ENCODE results near the gene ACTN4.
"Not testable (repeated sequence)": the region's sequence is repeated elsewhere in the genome, so short reads cannot be mapped to it uniquely, and the experiment has no call there.

ACTN4 gene

GRCh38 chr19:38624822-38625221 is 22.6 kb upstream of the ACTN4 start:
- ChIA-PET POLR2A (no interaction called here), CTCF (interaction anchor here (4.9 kb wide), 1 partner anchor 11 kb away, joined by 43 read pairs; no protein-coding TSS in a partner anchor)
- DNase-seq (ENCODE audit: low read depth, low spot score), result no peak
- H3K4me3 ChIP-seq (ENCODE audit: low read depth, low read length), result no peak overlapping the region
- TF ChIP-seq CTCF (IDR thresholded peaks at IDR 0.05; ENCODE audit: insufficient read depth, low read length, missing control alignments), result no peak

DNA sequence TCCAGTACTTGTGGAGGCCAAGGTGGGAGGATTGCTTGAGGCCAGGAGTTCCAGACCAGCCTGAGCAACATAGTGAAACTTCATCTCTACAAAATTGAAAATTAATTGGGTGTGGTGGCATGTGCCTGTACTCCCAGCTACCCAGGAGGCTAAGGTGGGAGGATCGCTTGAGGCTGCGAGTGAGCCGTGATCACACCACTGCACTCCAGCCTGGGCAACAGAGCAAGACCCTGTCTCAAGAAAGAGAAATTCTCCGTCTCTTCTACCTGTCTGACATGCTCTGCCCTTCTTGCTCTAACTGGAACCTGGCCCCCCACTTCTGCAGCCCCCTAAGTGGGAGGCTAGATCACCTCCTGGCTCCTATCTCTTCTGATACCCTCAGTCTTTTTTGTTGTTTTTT is 21.0 kb upstream of the ACTN4 start:
- TF ChIP-seq CTCF (IDR thresholded peaks at IDR 0.05; ENCODE audit: insufficient read depth, low read length, missing control alignments), result no peak
- DNase-seq (ENCODE audit: low read depth, low spot score), result no peak
- ChIA-PET CTCF (interaction anchor here (1.2 to 4.9 kb wide), 2 partner anchors 10 to 104 kb away, joined by 3 to 43 read pairs; no protein-coding TSS in a partner anchor), POLR2A (interaction anchor here (0.6 kb wide), 1 partner anchor 248 kb away, joined by 3 read pairs; no protein-coding TSS in a partner anchor)
- H3K4me3 ChIP-seq (ENCODE audit: low read depth, low read length), result no peak overlapping the region

GRCh38 chr19:38629568-38629967 is 17.9 kb upstream of the ACTN4 start:
- no peak overlapping the region for H3K4me3 ChIP-seq (ENCODE audit: low read depth, low read length)
- no peak for TF ChIP-seq CTCF (IDR thresholded peaks at IDR 0.05; ENCODE audit: insufficient read depth, low read length, missing control alignments)
- ChIA-PET POLR2A (no interaction called here), CTCF (interaction anchor here (0.9 to 4.9 kb wide), 5 partner anchors 7 to 227 kb away, joined by 3 to 43 read pairs (median 4); partner anchors contain the start of gene FAM98C)
- no peak for DNase-seq (ENCODE audit: low read depth, low spot score)

DNA sequence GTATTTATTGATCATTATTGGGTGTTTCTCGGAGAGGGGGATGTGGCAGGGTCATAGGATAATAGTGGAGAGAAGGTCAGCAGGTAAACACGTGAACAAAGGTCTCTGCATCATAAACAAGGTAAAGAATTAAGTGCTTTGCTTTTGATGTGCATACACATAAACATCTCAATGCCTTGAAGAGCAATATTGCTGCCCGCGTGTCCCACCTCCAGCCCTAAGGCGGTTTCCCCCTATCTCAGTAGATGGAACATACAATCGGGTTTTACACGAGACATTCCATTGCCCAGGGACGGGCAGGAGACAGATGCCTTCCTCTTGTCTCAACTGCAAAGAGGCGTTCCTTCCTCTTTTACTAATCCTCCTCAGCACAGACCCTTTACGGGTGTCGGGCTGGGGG is 16.1 kb upstream of the ACTN4 start:
- H3K4me3 ChIP-seq (ENCODE audit: low read depth, low read length); POLR2A ChIA-PET; DNase-seq (ENCODE audit: low read depth, low spot score): not testable (repeated sequence)
- CTCF ChIA-PET, result interaction anchor here (0.7 kb wide), 1 partner anchor 229 kb away, joined by 4 read pairs; the partner anchor contains the start of gene FAM98C

- H3K4me3 ChIP-seq (ENCODE audit: low read depth, low read length); DNase-seq (ENCODE audit: low read depth, low spot score): not testable (repeated sequence)
- POLR2A ChIA-PET, result interaction anchor here (0.6 kb wide), 1 partner anchor 11 kb away, joined by 4 read pairs; no protein-coding TSS in a partner anchor
- CTCF ChIA-PET, result interaction anchor here (6.9 to 8.4 kb wide), 4 partner anchors 12 to 226 kb away, joined by 65 to 112 read pairs (median 103); partner anchors contain the start of genes ACTN4, EIF3K, FAM98C and MAP4K1
Observed at GRCh38 chr19:38631811-38632475, 15.5 kb upstream of the ACTN4 start.

DNA sequence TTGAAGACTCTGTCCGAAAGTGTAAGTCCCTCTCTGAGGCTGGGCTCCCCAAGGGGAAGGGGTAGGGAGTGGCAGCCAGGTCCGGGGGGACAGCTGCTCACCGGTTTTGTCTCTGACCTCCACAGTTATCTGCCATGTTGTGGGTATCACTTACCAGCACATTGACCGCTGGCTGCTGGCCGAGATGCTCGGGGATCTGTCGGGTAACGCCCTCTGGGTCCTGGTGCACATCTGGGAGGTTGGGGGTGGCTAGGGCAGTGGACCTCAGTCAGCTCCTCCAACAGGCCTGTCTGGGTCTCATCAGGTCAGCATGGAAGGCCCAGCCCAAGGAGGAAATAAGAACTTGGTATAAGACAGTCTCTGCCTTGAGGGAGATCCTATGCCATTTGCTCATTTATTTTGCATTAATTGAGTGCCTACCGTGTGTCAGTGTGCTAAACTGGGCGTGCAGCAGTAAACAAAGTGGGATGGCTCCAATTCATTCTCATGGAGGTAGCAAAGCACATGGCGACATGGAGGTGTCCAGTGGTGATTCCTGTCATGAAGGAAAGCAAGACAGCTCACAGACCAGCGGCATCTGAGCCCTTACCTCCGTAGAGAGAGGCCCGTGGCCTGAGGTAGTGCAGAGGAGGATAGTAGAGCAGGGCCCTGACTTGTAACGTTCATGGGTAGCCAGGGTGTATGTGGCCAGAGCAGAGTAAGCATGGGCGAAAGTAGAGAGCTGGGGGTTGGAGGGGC is 14.8 kb upstream of the ACTN4 start:
- DNase-seq (ENCODE audit: low read depth, low spot score), result no peak
- no peak overlapping the region for H3K4me3 ChIP-seq (ENCODE audit: low read depth, low read length)
- ChIA-PET POLR2A (interaction anchor here (0.6 to 1.9 kb wide), 2 partner anchors 10 to 14 kb away, joined by 4 to 6 read pairs; partner anchors contain the start of gene EIF3K), CTCF (interaction anchor here (0.5 to 8.4 kb wide), 6 partner anchors 13 to 227 kb away, joined by 3 to 112 read pairs (median 82); partner anchors contain the start of genes ACTN4, EIF3K, FAM98C and MAP4K1)
- TF ChIP-seq CTCF (IDR thresholded peaks at IDR 0.05; ENCODE audit: insufficient read depth, low read length, missing control alignments), result no peak

Data from AG04449 (cell line).